Measurements from ENCODE around the gene ZNF385B.
"Not testable (repeated sequence)": the region's sequence is repeated elsewhere in the genome, so short reads cannot be mapped to it uniquely, and the experiment has no call there.

DNA sequence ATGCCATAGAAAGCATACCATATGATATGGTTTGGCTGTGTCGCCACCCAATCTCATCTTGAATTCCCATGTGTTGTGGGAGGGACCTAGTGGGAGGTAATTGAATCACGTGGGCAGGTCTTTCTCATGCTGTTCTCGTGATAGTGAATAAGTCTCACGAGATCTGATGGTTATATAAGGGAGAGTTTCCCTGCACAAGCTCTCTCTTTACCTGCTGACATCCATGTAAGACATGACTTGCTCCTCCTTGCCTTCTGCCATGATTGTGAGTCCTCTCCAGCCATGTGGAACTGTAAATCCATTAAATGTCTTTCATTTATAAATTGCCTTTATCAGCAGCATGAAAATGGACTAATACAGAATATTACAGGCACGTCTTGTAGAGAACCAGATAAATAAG lies 403.3 kb downstream of the ZNF385B start:
- TF ChIP-seq, protein P1, sequence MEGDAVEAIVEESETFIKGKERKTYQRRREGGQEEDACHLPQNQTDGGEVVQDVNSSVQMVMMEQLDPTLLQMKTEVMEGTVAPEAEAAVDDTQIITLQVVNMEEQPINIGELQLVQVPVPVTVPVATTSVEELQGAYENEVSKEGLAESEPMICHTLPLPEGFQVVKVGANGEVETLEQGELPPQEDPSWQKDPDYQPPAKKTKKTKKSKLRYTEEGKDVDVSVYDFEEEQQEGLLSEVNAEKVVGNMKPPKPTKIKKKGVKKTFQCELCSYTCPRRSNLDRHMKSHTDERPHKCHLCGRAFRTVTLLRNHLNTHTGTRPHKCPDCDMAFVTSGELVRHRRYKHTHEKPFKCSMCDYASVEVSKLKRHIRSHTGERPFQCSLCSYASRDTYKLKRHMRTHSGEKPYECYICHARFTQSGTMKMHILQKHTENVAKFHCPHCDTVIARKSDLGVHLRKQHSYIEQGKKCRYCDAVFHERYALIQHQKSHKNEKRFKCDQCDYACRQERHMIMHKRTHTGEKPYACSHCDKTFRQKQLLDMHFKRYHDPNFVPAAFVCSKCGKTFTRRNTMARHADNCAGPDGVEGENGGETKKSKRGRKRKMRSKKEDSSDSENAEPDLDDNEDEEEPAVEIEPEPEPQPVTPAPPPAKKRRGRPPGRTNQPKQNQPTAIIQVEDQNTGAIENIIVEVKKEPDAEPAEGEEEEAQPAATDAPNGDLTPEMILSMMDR (IDR thresholded peaks at IDR 0.05; ENCODE audit: borderline replicate concordance, extremely low read depth, low read length, poor library complexity, severe bottlenecking): not testable (repeated sequence)
- TF ChIP-seq EZH2 (IDR thresholded peaks at IDR 0.05; ENCODE audit: borderline replicate concordance, low read depth, low read length, severe bottlenecking): not testable (repeated sequence)

All from DND-41 (cell line).